K562 (cell line): ENCODE measurements around the gene COMTD1. TPM values are rescaled to one million over a fixed set of nuclear protein-coding genes. Genes with fewer than 3 reads are reported as not detected.
A peak's percentile ranks its signal among the peaks of the same experiment; 100 is the strongest.

Experiments used
- ATAC-seq: fragments of 200-7000 bp; cut with Tn5 transposase; 3 replicates; pipeline ENCODE4 v1.9.1; 2020; ENCODE audit warnings: moderate library complexity
- BruUV-seq: library from RNA; stranded (reverse); fragments of 400-500 nt; replicated peaks from 2 replicates; lab custom pipeline; 2021; lab: Mats Ljungman, UMichigan
- CTCF ChIA-PET: fragments of 300-600 bp; formaldehyde crosslinking; extraction: SDS; loops from one replicate; lab custom pipeline; 2021; ENCODE audit warnings: low intra/inter-chr PET ratio; lab: Yijun Ruan, JAX
- POLR2A ChIA-PET: fragments of 300-600, 350-650 bp; sonication (Branson Sonifier 250); formaldehyde crosslinking; extraction: SDS; loops from one replicate; lab custom pipeline; 2021; ENCODE audit warnings: antibody characterized with exemption, inconsistent platforms; lab: Yijun Ruan, JAX
- DNase-seq, 4 experiments: peaks; one replicate each; pipeline versions ENCODE4 v3.0.0 to v3.0.0-alpha.2; 2011 to 2018; ENCODE audit warnings: low spot score in 3 of 4, mixed read lengths in 3 of 4; ENCODE audit errors: extremely low read depth in 1 of 4
- FAIRE-seq: peaks from 2 replicates; lab custom pipeline; 2011; peaks lifted over from hg19 to GRCh38; lab: Jason Lieb, UNC
- H2AFZ ChIP-seq: 2 replicates; pipeline ENCODE4 v1.6.0; 2011; ENCODE audit warnings: low read depth, low read length, control low read depth, inconsistent platforms
- H3K27ac ChIP-seq: fragments of 200-600 bp; 3 replicates; pipeline ENCODE4 v1.8.0; 2011; ENCODE audit warnings: low read depth, mild to moderate bottlenecking, control low read depth, inconsistent platforms, low read length, moderate library complexity, mixed read lengths; ENCODE audit errors: extremely low read depth
- H3K27me3 ChIP-seq, 2 experiments: fragments of 300-600 bp in 1 of 2; 2 replicates in 1 of 2; 3 replicates in 1 of 2; pipeline versions ENCODE4 v1.6.0 to v1.8.0; 2011; ENCODE audit warnings: inconsistent platforms in 2 of 2, low read length in 2 of 2, mild to moderate bottlenecking in 1 of 2, mixed read lengths in 1 of 2, moderate library complexity in 1 of 2; ENCODE audit not compliant: control insufficient read depth in 2 of 2, insufficient read depth in 2 of 2
- H3K36me3 ChIP-seq: fragments of 300-600 bp; 3 replicates; pipeline ENCODE4 v1.8.0; 2011; ENCODE audit warnings: mild to moderate bottlenecking, low read length, inconsistent platforms; ENCODE audit not compliant: control insufficient read depth, insufficient read depth
- H3K4me1 ChIP-seq, 2 experiments: fragments of 200-600 bp in 1 of 2; replicated peaks in 1 of 2; 2 replicates in 1 of 2; 3 replicates in 1 of 2; pipeline versions ENCODE4 v1.5.1 to v1.8.0; 2011; ENCODE audit warnings: inconsistent platforms in 2 of 2, low read length in 2 of 2, mild to moderate bottlenecking in 1 of 2, mixed read lengths in 1 of 2, moderate library complexity in 1 of 2; ENCODE audit not compliant: control insufficient read depth in 2 of 2, insufficient read depth in 2 of 2
- H3K4me2 ChIP-seq: 2 replicates; pipeline ENCODE4 v1.6.1; 2011; ENCODE audit warnings: low read length, control low read depth, inconsistent platforms, mixed read lengths; ENCODE audit not compliant: insufficient read depth
- H3K4me3 ChIP-seq: fragments of 200-600 bp; sonication (generic), shearing (Covaris generic); 2 replicates; pipeline ENCODE4 v1.5.1; 2016; ENCODE audit warnings: control low read depth, inconsistent platforms
- H3K79me2 ChIP-seq: fragments of 200-600 bp; 3 replicates; pipeline ENCODE4 v1.8.0; 2011; ENCODE audit warnings: low read length, inconsistent platforms; ENCODE audit not compliant: control insufficient read depth, insufficient read depth
- H3K9ac ChIP-seq, 2 experiments: 2 replicates each; pipeline versions ENCODE4 v1.6.0 to v1.6.1; 2011; ENCODE audit warnings: low read depth in 2 of 2, low read length in 2 of 2, control low read depth in 1 of 2, inconsistent platforms in 1 of 2, mild to moderate bottlenecking in 1 of 2, mixed read lengths in 1 of 2; ENCODE audit not compliant: insufficient read depth in 1 of 2
- H3K9me1 ChIP-seq: one replicate; pipeline ENCODE4 v1.6.0; 2011; ENCODE audit warnings: inconsistent platforms, mild to moderate bottlenecking, low read length, moderate library complexity; ENCODE audit not compliant: control insufficient read depth, insufficient read depth
- H3K9me3 ChIP-seq: replicated peaks from 2 replicates; pipeline ENCODE4 v1.5.1; 2011; ENCODE audit warnings: low read depth, low read length, inconsistent platforms; ENCODE audit not compliant: control insufficient read depth, insufficient read depth
- H4K20me1 ChIP-seq: replicated peaks from 2 replicates; pipeline ENCODE4 v1.6.1; 2011; ENCODE audit warnings: low read length, inconsistent platforms, mixed read lengths; ENCODE audit not compliant: control insufficient read depth, insufficient read depth
- ATF1 ChIP-seq, 2 experiments: fragments of 450-650 bp in 1 of 2; IDR thresholded peaks; 2 replicates each; pipeline ENCODE4 v1.6.1; 2016; ENCODE audit warnings: missing compliant biosample characterization in 1 of 2, missing genetic modification characterization in 1 of 2
- BHLHE40 ChIP-seq: IDR thresholded peaks from 2 replicates; pipeline ENCODE4 v1.6.1; 2011; ENCODE audit warnings: low read length, improper control_type of control experiment
- MEIS2 ChIP-seq: fragments of 450-650 bp; IDR thresholded peaks from 2 replicates; pipeline ENCODE4 v1.6.1; 2014; ENCODE audit warnings: mild to moderate bottlenecking; ENCODE audit not compliant: partially characterized antibody
- NRF1 ChIP-seq, 2 experiments: fragments of 450-650 bp; IDR thresholded peaks in 1 of 2; conservative IDR thresholded peaks in 1 of 2; 2 replicates each; pipeline ENCODE4 v1.6.1; 2014; ENCODE audit warnings: mild to moderate bottlenecking in 2 of 2
- PRDM10 ChIP-seq: fragments of 450-650 bp; IDR thresholded peaks from 2 replicates; pipeline ENCODE4 v1.6.1; 2018; ENCODE audit not compliant: partially characterized antibody
- SRF ChIP-seq, 2 experiments: fragments of 250-450, 450-650 bp in 1 of 2; sonication (Bioruptor Pico) in 1 of 2; sonication (generic) in 1 of 2; formaldehyde crosslinking; IDR thresholded peaks; 2 replicates each; pipeline versions ENCODE4 v1.5.0 to v1.5.1; 2020 to 2022; ENCODE audit warnings: mild to moderate bottlenecking in 1 of 2, missing genetic modification reagents in 1 of 2
- TRIM28 ChIP-seq: fragments of 450-650 bp; IDR thresholded peaks from 2 replicates; pipeline ENCODE4 v1.6.1; 2017
- WGBS: fragments of 100-300 bp; shearing (Covaris generic); methylation state at CpG from one replicate; pipeline ENCODE4 v1.1.6; 2016; ENCODE audit warnings: low coverage, mixed read lengths; ENCODE audit not compliant: insufficient coverage; ENCODE audit errors: missing lambda C conversion rate; 5-methylcytosine and 5-hydroxymethylcytosine counted together
- in situ Hi-C: fragments of 300-500 bp; cut with MboI; formaldehyde crosslinking; loops from 4 replicates; pipeline ENCODE4 v1.15.0; 2018; ENCODE audit warnings: inconsistent platforms, mixed read lengths
- intact Hi-C: fragments of 100-400 bp; cut with micrococcal nuclease; formaldehyde crosslinking; loops from 2 replicates; pipeline ENCODE4 v1.14.2; 2022
- polyA plus RNA-seq, 8 experiments: library from polyadenylated mRNA; depleted of rRNA in 4 of 8; stranded (reverse) in 5 of 8; unstranded in 3 of 8; fragments of >200 nt; fragmentation: Nextera tagmentation in 2 of 8; fragmentation: Illumina TruSeq in 1 of 8; extraction: Ambion mirVana in 2 of 8; extraction: Trizol in 1 of 8; gene quantifications; 2 replicates each; pipeline versions ENCODE4 v1.2.1 to v1.2.3, GENCODE V29; 2011 to 2014; ENCODE audit warnings: inconsistent platforms in 1 of 8, missing spikeins in 1 of 8
- total RNA-seq, 7 experiments: library from RNA; depleted of rRNA in 6 of 7; stranded (reverse); fragments of >200 nt in 6 of 7; fragmentation: Illumina TruSeq in 2 of 7; extraction: Trizol in 2 of 7; gene quantifications; 2 replicates each; pipeline versions ENCODE4 v1.2.1 to v1.2.3, GENCODE V29; 2011 to 2021; ENCODE audit warnings: low replicate concordance in 1 of 7

COMTD1 gene
- total and polyA plus RNA-seq, 9 of the 15 experiments (the other 6 are each of a cell fraction or from before 2014, with no cell fraction given): 0.41 to 112 (median 13.7) TPM

GRCh38 chr10:75283078-75283670 lies 47.4 kb upstream of the COMTD1 start:
- Histone ChIP-seq H2AFZ (peak overlapping the region; percentile 69), H3K9ac (no peak overlapping the region), H3K27ac (no peak overlapping the region), H3K79me2 (no peaks in the 10 kb centered on the region), H3K4me1 (no peaks in the 10 kb centered on the region), H3K9me1 (no peaks in the 10 kb centered on the region), H3K9me3 (peaks cover 2% of the 10 kb centered on the region; the same call in 1 of the 2 replicates), H3K27me3 (peaks cover 27 to 48% of the 10 kb centered on the region in 2 experiments), H3K36me3 (no peaks in the 10 kb centered on the region), H4K20me1 (no peaks in the 10 kb centered on the region), H3K4me3 (no peak overlapping the region), H3K4me2 (peak overlapping the region; percentile 54; the same call in 1 of the 2 replicates)
- DNase-seq (peak in 1 of 4 experiments; percentile 29), FAIRE-seq (no peak), ATAC-seq (peak; percentile 84)
- TF ChIP-seq NRF1 (conservative IDR thresholded peaks at IDR 0.05 in 1 of 2, IDR thresholded peaks at IDR 0.05 in 1 of 2) (peak; percentile 74 to 79), TRIM28 (no peak), BHLHE40 (0 out of 2 replicates have a peak, but pooled peaks have one; percentile 8), ATF1 (CRISPR knock-in tag; IDR thresholded peaks at IDR 0.05) (no peak), ATF1 (tag; IDR thresholded peaks at IDR 0.05) (peak; percentile 37; the same call in 1 of the 2 replicates), PRDM10 (peak; percentile 67), SRF (CRISPR knock-in tag; IDR thresholded peaks at IDR 0.05) (no peak), MEIS2 (peak; percentile 49)
- ChIA-PET POLR2A (interaction anchor here (1.7 kb wide), 1 partner anchor 13 kb away, joined by 6 read pairs; no protein-coding TSS in a partner anchor), CTCF (no interaction called here)
- in situ Hi-C loops (no loop called here), intact Hi-C loops (no loop called here)
- WGBS: 3% methylated on average over 13 of the region's 14 CpGs
- no TSS peak for BruUV-seq
